Brain microvascular endothelial cell (primary cell): ENCODE data around the gene PLA2G6.
"Not testable (repeated sequence)": the region's sequence is repeated elsewhere in the genome, so short reads cannot be mapped to it uniquely, and the experiment has no call there.

Experiments
- DNase-seq: peaks from one replicate; pipeline ENCODE4 v3.0.0-alpha.2; 2020
- H3K27ac ChIP-seq: fragments of 250-450 bp; sonication (Bioruptor Pico); 2 replicates; pipeline ENCODE4 v1.5.1; 2020; ENCODE audit warnings: mild to moderate bottlenecking, moderate library complexity
- H3K27me3 ChIP-seq: fragments of 250-450 bp; sonication (Bioruptor Pico); replicated peaks from 2 replicates; pipeline ENCODE4 v1.5.1; 2020; ENCODE audit warnings: mild to moderate bottlenecking
- H3K36me3 ChIP-seq: fragments of 250-450 bp; sonication (Bioruptor Pico); replicated peaks from 2 replicates; pipeline ENCODE4 v1.5.1; 2020; ENCODE audit warnings: mild to moderate bottlenecking
- H3K4me3 ChIP-seq: 2 replicates; pipeline ENCODE4 v1.5.1; 2011; ENCODE audit warnings: low read depth, mild to moderate bottlenecking, control low read depth, low read length, moderate library complexity
- CTCF ChIP-seq: IDR thresholded peaks from 2 replicates; pipeline ENCODE4 v1.5.1; 2011; ENCODE audit warnings: low read depth, mild to moderate bottlenecking, moderate library complexity, low read length, control low read depth, inconsistent platforms; ENCODE audit errors: missing control alignments
- in situ Hi-C: cut with HindIII; loops from 2 replicates; pipeline ENCODE4 v1.10.0; 2017; ENCODE audit warnings: low sequenced_read_pairs, low pct_ligation_motif_present

Gene PLA2G6

GRCh38 chr22:38125751-38126201 is 55.9 kb downstream of the PLA2G6 start:
- no peaks in the 10 kb centered on the region for H3K27me3 ChIP-seq
- H3K27ac ChIP-seq: no peak overlapping the region
- H3K36me3 ChIP-seq: no peaks in the 10 kb centered on the region
- in situ Hi-C loops: no loop called here
- TF ChIP-seq CTCF: no peak
- DNase-seq: no peak
- H3K4me3 ChIP-seq: no peak overlapping the region

GRCh38 chr22:38125038-38125610 is 56.5 kb downstream of the PLA2G6 start:
- TF ChIP-seq CTCF: no peak
- DNase-seq: no peak
- Histone ChIP-seq H3K4me3 (no peak overlapping the region), H3K27ac (no peak overlapping the region), H3K27me3 (no peaks in the 10 kb centered on the region), H3K36me3 (no peaks in the 10 kb centered on the region)
- in situ Hi-C loops: no loop called here

- Histone ChIP-seq H3K27ac (no peak overlapping the region), H3K36me3 (no peaks in the 10 kb centered on the region), H3K27me3 (no peaks in the 10 kb centered on the region), H3K4me3 (no peak overlapping the region)
- in situ Hi-C loops: no loop called here
- TF ChIP-seq CTCF: peak; percentile 14
- DNase-seq: no peak
Measured at GRCh38 chr22:38124236-38124974, 57.2 kb downstream of the PLA2G6 start.

GRCh38 chr22:38122616-38123015 is 59.0 kb downstream of the PLA2G6 start:
- no peak for DNase-seq
- Histone ChIP-seq H3K27me3 (no peaks in the 10 kb centered on the region), H3K36me3 (no peaks in the 10 kb centered on the region), H3K4me3 (no peak overlapping the region), H3K27ac (no peak overlapping the region)
- TF ChIP-seq CTCF: no peak
- in situ Hi-C loops: no loop called here

- H3K27me3 ChIP-seq: no peaks in the 10 kb centered on the region
- no peak overlapping the region for H3K4me3 ChIP-seq
- in situ Hi-C loops: no loop called here
- no peak for DNase-seq
- H3K27ac ChIP-seq: no peak overlapping the region
- no peak for TF ChIP-seq CTCF
- H3K36me3 ChIP-seq: no peaks in the 10 kb centered on the region
Measured at GRCh38 chr22:38120359-38121110, 61.1 kb downstream of the PLA2G6 start.

- H3K4me3 ChIP-seq, H3K27ac ChIP-seq, in situ Hi-C loops, H3K27me3 ChIP-seq, DNase-seq, H3K36me3 ChIP-seq: not testable (repeated sequence)
Measured at GRCh38 chr22:38118747-38119146, 62.9 kb downstream of the PLA2G6 start.
